WTC11 (cell line): Measurements from ENCODE around the gene LEFTY1.

Experiments used
- FOXJ3 ChIP-seq: sonication (generic); formaldehyde crosslinking; IDR thresholded peaks from 2 replicates; pipeline ENCODE4 v1.9.0; 2021; ENCODE audit warnings: missing genetic modification reagents, mild to moderate bottlenecking, borderline replicate concordance
- NFYB ChIP-seq: sonication (generic); formaldehyde crosslinking; conservative IDR thresholded peaks from 2 replicates; pipeline ENCODE4 v1.8.0; 2022; ENCODE audit warnings: low read depth, missing genetic modification reagents
- TEAD4 ChIP-seq: sonication (generic); formaldehyde crosslinking; IDR thresholded peaks from 2 replicates; pipeline ENCODE4 v1.8.0; 2022; ENCODE audit warnings: mild to moderate bottlenecking, missing genetic modification reagents
- ZNF121 ChIP-seq: sonication (generic); formaldehyde crosslinking; IDR thresholded peaks from 2 replicates; pipeline ENCODE4 v1.8.0; 2023; ENCODE audit warnings: missing genetic modification reagents
- ZNF263 ChIP-seq: sonication (generic); formaldehyde crosslinking; IDR thresholded peaks from 2 replicates; pipeline ENCODE4 v1.8.1; 2022; ENCODE audit warnings: low read depth, mild to moderate bottlenecking, moderate library complexity, missing genetic modification reagents
- TF ChIP-seq, protein P1 (sequence below): sonication (generic); formaldehyde crosslinking; IDR thresholded peaks from 2 replicates; pipeline ENCODE4 v1.8.0; 2023; ENCODE audit warnings: mild to moderate bottlenecking, missing genetic modification reagents
- TF ChIP-seq, protein P2 (sequence below): sonication (generic); formaldehyde crosslinking; IDR thresholded peaks from 2 replicates; pipeline ENCODE4 v1.8.0; 2022; ENCODE audit warnings: mild to moderate bottlenecking, missing genetic modification reagents
- TF ChIP-seq, protein P3 (sequence below): sonication (generic); formaldehyde crosslinking; IDR thresholded peaks from 2 replicates; pipeline ENCODE4 v1.8.0; 2022; ENCODE audit warnings: mild to moderate bottlenecking, missing genetic modification reagents
- TF ChIP-seq, protein P4 (sequence below): fragments of 200-600 bp; IDR thresholded peaks from 2 replicates; pipeline ENCODE4 v1.8.0; 2022; ENCODE audit warnings: antibody characterized with exemption
- TF ChIP-seq, protein P5 (sequence below): sonication (generic); formaldehyde crosslinking; IDR thresholded peaks from 2 replicates; pipeline ENCODE4 v1.8.0; 2023; ENCODE audit warnings: missing genetic modification reagents

DNA sequence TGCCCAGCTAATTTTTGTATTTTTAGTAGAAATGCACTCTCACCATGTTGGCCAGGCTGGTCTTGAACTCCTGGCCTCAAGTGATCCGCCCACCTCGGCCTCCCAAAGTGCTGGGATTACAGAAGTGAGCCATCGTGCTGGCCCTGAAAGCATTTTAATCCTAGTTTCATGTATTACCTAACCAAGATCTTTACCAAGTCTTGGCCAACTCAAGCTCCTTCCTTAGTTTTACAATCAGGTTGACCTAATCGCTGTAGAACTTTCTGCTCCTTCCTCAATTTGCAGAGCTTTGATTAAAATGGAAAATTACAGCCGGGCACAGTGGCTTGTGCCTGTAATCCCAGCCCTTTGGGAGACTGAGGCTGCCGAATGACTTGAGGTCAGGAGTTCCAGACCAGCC lies 3.6 kb downstream of the LEFTY1 start:
- TF ChIP-seq, protein P1, sequence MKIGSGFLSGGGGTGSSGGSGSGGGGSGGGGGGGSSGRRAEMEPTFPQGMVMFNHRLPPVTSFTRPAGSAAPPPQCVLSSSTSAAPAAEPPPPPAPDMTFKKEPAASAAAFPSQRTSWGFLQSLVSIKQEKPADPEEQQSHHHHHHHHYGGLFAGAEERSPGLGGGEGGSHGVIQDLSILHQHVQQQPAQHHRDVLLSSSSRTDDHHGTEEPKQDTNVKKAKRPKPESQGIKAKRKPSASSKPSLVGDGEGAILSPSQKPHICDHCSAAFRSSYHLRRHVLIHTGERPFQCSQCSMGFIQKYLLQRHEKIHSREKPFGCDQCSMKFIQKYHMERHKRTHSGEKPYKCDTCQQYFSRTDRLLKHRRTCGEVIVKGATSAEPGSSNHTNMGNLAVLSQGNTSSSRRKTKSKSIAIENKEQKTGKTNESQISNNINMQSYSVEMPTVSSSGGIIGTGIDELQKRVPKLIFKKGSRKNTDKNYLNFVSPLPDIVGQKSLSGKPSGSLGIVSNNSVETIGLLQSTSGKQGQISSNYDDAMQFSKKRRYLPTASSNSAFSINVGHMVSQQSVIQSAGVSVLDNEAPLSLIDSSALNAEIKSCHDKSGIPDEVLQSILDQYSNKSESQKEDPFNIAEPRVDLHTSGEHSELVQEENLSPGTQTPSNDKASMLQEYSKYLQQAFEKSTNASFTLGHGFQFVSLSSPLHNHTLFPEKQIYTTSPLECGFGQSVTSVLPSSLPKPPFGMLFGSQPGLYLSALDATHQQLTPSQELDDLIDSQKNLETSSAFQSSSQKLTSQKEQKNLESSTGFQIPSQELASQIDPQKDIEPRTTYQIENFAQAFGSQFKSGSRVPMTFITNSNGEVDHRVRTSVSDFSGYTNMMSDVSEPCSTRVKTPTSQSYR (CRISPR knock-in tag) = no peak
- TF ChIP-seq ZNF121 = no peak
- TF ChIP-seq, protein P2, sequence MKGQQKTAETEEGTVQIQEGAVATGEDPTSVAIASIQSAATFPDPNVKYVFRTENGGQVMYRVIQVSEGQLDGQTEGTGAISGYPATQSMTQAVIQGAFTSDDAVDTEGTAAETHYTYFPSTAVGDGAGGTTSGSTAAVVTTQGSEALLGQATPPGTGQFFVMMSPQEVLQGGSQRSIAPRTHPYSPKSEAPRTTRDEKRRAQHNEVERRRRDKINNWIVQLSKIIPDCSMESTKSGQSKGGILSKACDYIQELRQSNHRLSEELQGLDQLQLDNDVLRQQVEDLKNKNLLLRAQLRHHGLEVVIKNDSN (CRISPR knock-in tag) = no peak
- no peak for TF ChIP-seq NFYB (CRISPR knock-in tag)
- TF ChIP-seq, protein P3, sequence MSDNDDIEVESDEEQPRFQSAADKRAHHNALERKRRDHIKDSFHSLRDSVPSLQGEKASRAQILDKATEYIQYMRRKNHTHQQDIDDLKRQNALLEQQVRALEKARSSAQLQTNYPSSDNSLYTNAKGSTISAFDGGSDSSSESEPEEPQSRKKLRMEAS (CRISPR knock-in tag) = no peak
- TF ChIP-seq, protein P4, sequence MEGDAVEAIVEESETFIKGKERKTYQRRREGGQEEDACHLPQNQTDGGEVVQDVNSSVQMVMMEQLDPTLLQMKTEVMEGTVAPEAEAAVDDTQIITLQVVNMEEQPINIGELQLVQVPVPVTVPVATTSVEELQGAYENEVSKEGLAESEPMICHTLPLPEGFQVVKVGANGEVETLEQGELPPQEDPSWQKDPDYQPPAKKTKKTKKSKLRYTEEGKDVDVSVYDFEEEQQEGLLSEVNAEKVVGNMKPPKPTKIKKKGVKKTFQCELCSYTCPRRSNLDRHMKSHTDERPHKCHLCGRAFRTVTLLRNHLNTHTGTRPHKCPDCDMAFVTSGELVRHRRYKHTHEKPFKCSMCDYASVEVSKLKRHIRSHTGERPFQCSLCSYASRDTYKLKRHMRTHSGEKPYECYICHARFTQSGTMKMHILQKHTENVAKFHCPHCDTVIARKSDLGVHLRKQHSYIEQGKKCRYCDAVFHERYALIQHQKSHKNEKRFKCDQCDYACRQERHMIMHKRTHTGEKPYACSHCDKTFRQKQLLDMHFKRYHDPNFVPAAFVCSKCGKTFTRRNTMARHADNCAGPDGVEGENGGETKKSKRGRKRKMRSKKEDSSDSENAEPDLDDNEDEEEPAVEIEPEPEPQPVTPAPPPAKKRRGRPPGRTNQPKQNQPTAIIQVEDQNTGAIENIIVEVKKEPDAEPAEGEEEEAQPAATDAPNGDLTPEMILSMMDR = no peak
- TF ChIP-seq ZNF263 = no peak
- TF ChIP-seq, protein P5, sequence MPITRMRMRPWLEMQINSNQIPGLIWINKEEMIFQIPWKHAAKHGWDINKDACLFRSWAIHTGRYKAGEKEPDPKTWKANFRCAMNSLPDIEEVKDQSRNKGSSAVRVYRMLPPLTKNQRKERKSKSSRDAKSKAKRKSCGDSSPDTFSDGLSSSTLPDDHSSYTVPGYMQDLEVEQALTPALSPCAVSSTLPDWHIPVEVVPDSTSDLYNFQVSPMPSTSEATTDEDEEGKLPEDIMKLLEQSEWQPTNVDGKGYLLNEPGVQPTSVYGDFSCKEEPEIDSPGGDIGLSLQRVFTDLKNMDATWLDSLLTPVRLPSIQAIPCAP (CRISPR knock-in tag) = no peak
- no peak for TF ChIP-seq FOXJ3 (CRISPR knock-in tag)
- no peak for TF ChIP-seq TEAD4
